HL-60 (cell line): ENCODE results near the gene ADCYAP1R1.

Experiments used
- DNase-seq, 2 experiments: peaks; one replicate each; pipeline ENCODE4 v3.0.0-alpha.2; 2010 to 2020; ENCODE audit warnings: low read depth in 1 of 2, low spot score in 1 of 2
- H3K27ac ChIP-seq: fragments of 250-450 bp; sonication (Bioruptor Pico); replicated peaks from 2 replicates; pipeline ENCODE4 v1.5.1; 2020; ENCODE audit warnings: mild to moderate bottlenecking, moderate library complexity
- H3K27me3 ChIP-seq: fragments of 250-450 bp; sonication (Bioruptor Pico); 2 replicates; pipeline ENCODE4 v1.5.1; 2021; ENCODE audit warnings: mild to moderate bottlenecking, moderate library complexity; ENCODE audit not compliant: insufficient read depth, poor library complexity, severe bottlenecking
- H3K4me3 ChIP-seq: replicated peaks from 2 replicates; pipeline ENCODE4 v1.5.1; 2011; ENCODE audit warnings: mild to moderate bottlenecking, control low read depth, low read length; ENCODE audit not compliant: insufficient read depth
- CTCF ChIP-seq: IDR thresholded peaks from one replicate; pipeline ENCODE4 v1.5.1; 2011; ENCODE audit warnings: low read length, control low read depth, inconsistent platforms; ENCODE audit not compliant: insufficient read depth
- GABPA ChIP-seq: IDR thresholded peaks from 2 replicates; pipeline ENCODE4 v1.6.1; 2012; ENCODE audit warnings: low read depth
- POLR2AphosphoS5 ChIP-seq: IDR thresholded peaks from 2 replicates; pipeline ENCODE4 v1.6.1; 2012; ENCODE audit warnings: low read depth
- REST ChIP-seq: IDR thresholded peaks from 2 replicates; pipeline ENCODE4 v1.6.1; 2012; ENCODE audit warnings: low read depth; ENCODE audit not compliant: insufficient replicate concordance
- SPI1 ChIP-seq: IDR thresholded peaks from 2 replicates; pipeline ENCODE4 v1.6.1; 2012; ENCODE audit warnings: low read depth, mild to moderate bottlenecking, borderline replicate concordance

The ADCYAP1R1 gene

GRCh38 chr7:31094271-31094670 is 42.2 kb downstream of the ADCYAP1R1 start:
- no peak for DNase-seq
- Histone ChIP-seq H3K27ac (no peak overlapping the region), H3K4me3 (no peak overlapping the region), H3K27me3 (peaks cover 4% of the 10 kb centered on the region)
- TF ChIP-seq REST (no peak), GABPA (no peak), POLR2AphosphoS5 (no peak), CTCF (no peak), SPI1 (no peak)

GRCh38 chr7:31095286-31096197 is 43.4 kb downstream of the ADCYAP1R1 start:
- no peak overlapping the region for H3K27ac ChIP-seq
- no peak overlapping the region for H3K4me3 ChIP-seq
- no peak for TF ChIP-seq REST
- TF ChIP-seq CTCF: no peak
- no peak for TF ChIP-seq GABPA
- no peak for TF ChIP-seq POLR2AphosphoS5
- TF ChIP-seq SPI1: no peak
- peaks cover 4% of the 10 kb centered on the region for H3K27me3 ChIP-seq
- DNase-seq: no peak

- H3K27ac ChIP-seq: no peak overlapping the region
- no peak overlapping the region for H3K4me3 ChIP-seq
- H3K27me3 ChIP-seq: peaks cover 4% of the 10 kb centered on the region
- TF ChIP-seq POLR2AphosphoS5: no peak
- TF ChIP-seq REST: no peak
- TF ChIP-seq CTCF: no peak
- TF ChIP-seq SPI1: no peak
- no peak for DNase-seq
Observed at GRCh38 chr7:31096198-31096876, 44.2 kb downstream of the ADCYAP1R1 start.
